GF-D8 (cell line): ENCODE data around the gene ATF6.

Experiments used
- DNase-seq: peaks from one replicate; lab custom pipeline; 2025; lab: John Stamatoyannopoulos, UW

ATF6 gene

GRCh38 chr1:161999301-162000052 lies 233.4 kb downstream of the ATF6 start:
- DNase-seq: no peak

GRCh38 chr1:162000053-162000420 lies 233.9 kb downstream of the ATF6 start:
- DNase-seq: no peak

- DNase-seq: no peak
Measured at GRCh38 chr1:162003061-162003829, 237.1 kb downstream of the ATF6 start.

GRCh38 chr1:162003830-162004215 lies 237.7 kb downstream of the ATF6 start:
- no peak for DNase-seq

- no peak for DNase-seq
Measured at GRCh38 chr1:162004441-162004950, 238.4 kb downstream of the ATF6 start.

GRCh38 chr1:162006081-162006480 lies 240.0 kb downstream of the ATF6 start:
- DNase-seq: no peak

- DNase-seq: no peak
Measured at GRCh38 chr1:162007466-162007865, 241.3 kb downstream of the ATF6 start.

- no peak for DNase-seq
Measured at GRCh38 chr1:162008799-162009198, 242.7 kb downstream of the ATF6 start.

- no peak for DNase-seq
Measured at GRCh38 chr1:162009501-162010174, 243.5 kb downstream of the ATF6 start.

GRCh38 chr1:162010175-162010506 lies 244.0 kb downstream of the ATF6 start:
- DNase-seq: no peak

- no peak for DNase-seq
Measured at GRCh38 chr1:162011337-162012012, 245.4 kb downstream of the ATF6 start.

- no peak for DNase-seq
Measured at GRCh38 chr1:162013289-162013688, 247.2 kb downstream of the ATF6 start.
